ACC112 (cell line): ENCODE measurements around the gene ABHD2.

Experiments used
- H2AFZ ChIP-seq: fragments of 200-600 bp; sonication (generic); one replicate; pipeline ENCODE4 v1.6.0; 2017; ENCODE audit warnings: antibody characterized with exemption, low read length; ENCODE audit not compliant: unreplicated experiment
- H3K27ac ChIP-seq: fragments of 200-600 bp; sonication (generic); 2 replicates; pipeline ENCODE4 v1.5.1; 2014; ENCODE audit warnings: low read depth, mild to moderate bottlenecking, antibody characterized with exemption, low read length, moderate library complexity
- H3K27me3 ChIP-seq: fragments of 200-600 bp; sonication (generic); 2 replicates; pipeline ENCODE4 v1.6.1; 2014; ENCODE audit warnings: mild to moderate bottlenecking, antibody characterized with exemption, low read length, moderate library complexity, mixed read lengths; ENCODE audit not compliant: insufficient read depth
- H3K36me3 ChIP-seq: fragments of 200-600 bp; sonication (generic); 2 replicates; pipeline ENCODE4 v1.6.1; 2016; ENCODE audit warnings: mild to moderate bottlenecking, antibody characterized with exemption, low read length, moderate library complexity, mixed read lengths; ENCODE audit not compliant: insufficient read depth
- H3K4me1 ChIP-seq: fragments of 200-600 bp; sonication (generic); one replicate; pipeline ENCODE4 v1.6.1; 2016; ENCODE audit warnings: low read length, mixed read lengths; ENCODE audit not compliant: insufficient read depth, unreplicated experiment, control insufficient read depth
- H3K4me3 ChIP-seq: fragments of 200-600 bp; sonication (generic); 2 replicates; pipeline ENCODE4 v1.5.1; 2014; ENCODE audit warnings: mild to moderate bottlenecking, low read depth, low read length
- H3K79me2 ChIP-seq: fragments of 200-600 bp; sonication (generic); one replicate; pipeline ENCODE4 v1.6.0; 2016; ENCODE audit warnings: low read length; ENCODE audit not compliant: control insufficient read depth, unreplicated experiment, insufficient read depth

The ABHD2 gene

DNA sequence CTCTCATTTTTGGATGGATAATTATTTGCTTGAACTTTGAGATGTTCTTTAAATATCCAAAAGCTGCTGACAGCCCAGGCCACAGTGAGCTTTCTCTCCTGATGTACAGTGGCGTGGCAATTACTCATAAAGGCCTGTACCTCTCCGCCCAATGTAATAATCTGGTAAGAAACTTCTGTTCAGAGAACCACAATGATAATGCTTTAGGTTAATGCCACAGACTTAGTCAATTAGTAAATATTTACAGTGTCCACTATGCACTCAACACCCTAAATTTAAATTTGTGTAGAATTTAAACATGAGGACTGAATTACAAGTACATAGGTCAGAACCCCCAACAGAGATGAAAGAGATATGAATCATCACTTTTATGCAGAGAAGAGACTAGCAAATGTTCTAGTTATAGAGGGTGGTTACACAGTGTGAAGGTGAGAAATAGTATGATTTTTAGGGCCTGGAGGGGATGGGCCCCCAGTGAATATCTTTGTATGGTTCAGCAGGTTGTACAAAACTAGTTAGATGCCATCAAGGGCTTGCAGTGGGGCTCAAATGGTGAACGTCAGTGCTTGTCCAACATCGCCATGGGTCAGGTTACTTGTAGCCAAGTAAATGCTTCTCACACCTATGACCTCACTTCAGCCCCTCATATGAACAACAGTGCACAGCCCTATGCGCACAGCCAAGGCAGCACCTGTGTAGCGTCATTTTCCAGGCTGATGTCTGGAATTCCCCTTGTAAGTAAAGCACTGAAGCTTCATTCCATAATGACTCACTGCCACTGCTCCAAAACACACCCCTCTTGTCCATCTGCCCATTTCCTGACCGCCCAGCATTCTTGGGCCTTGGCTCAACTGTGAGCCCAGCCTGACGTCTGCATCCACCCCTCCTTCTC lies 13.3 kb downstream of the ABHD2 start:
- 0 out of 2 replicates have a peak, but pooled peaks cover 6% of the 10 kb centered on the region for H3K36me3 ChIP-seq
- H3K4me3 ChIP-seq: peak overlapping the region; percentile 38; the same call in 1 of the 2 replicates
- no peak overlapping the region for H2AFZ ChIP-seq
- peaks cover 62% of the 10 kb centered on the region for H3K79me2 ChIP-seq
- peak overlapping the region; percentile 96 for H3K27ac ChIP-seq
- H3K27me3 ChIP-seq: no peaks in the 10 kb centered on the region
- peaks cover 78% of the 10 kb centered on the region for H3K4me1 ChIP-seq

- peak overlapping the region; percentile 96 for H3K27ac ChIP-seq
- peaks cover 64% of the 10 kb centered on the region for H3K4me1 ChIP-seq
- H3K27me3 ChIP-seq: no peaks in the 10 kb centered on the region
- no peak overlapping the region for H2AFZ ChIP-seq
- peak overlapping the region; percentile 53; the same call in 1 of the 2 replicates for H3K4me3 ChIP-seq
- H3K36me3 ChIP-seq: 0 out of 2 replicates have a peak, but pooled peaks cover 5% of the 10 kb centered on the region
- H3K79me2 ChIP-seq: peaks cover 58% of the 10 kb centered on the region
Observed at GRCh38 chr15:89103481-89104171, 15.4 kb downstream of the ABHD2 start.

GRCh38 chr15:89104172-89104564 lies 15.9 kb downstream of the ABHD2 start:
- Histone ChIP-seq H3K79me2 (peaks cover 52% of the 10 kb centered on the region), H3K4me1 (peaks cover 64% of the 10 kb centered on the region), H3K4me3 (peak overlapping the region; percentile 53; the same call in 1 of the 2 replicates), H3K27me3 (no peaks in the 10 kb centered on the region), H3K36me3 (no peaks in the 10 kb centered on the region), H3K27ac (peak overlapping the region; percentile 96), H2AFZ (no peak overlapping the region)

DNA sequence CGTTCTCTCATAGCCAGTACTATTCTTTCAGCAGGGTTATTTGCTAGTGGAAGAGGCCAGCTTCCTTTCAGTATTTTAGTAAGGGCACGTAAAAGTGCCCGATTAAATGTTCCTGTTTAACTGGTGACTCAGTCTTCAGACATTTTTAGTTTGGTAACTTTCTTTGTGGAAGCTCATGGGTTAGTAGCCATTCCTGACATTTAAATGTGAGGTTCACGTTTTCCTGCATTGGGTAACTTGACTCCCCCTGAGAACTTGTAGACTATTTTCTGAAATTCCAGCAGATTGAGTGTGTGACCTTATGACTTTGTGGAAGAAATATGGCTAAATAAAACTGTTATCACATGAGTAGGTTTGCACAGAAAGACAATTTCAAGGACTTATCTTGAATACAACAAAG lies 16.9 kb downstream of the ABHD2 start:
- H3K79me2 ChIP-seq: peaks cover 46% of the 10 kb centered on the region

GRCh38 chr15:89106200-89106599 lies 17.9 kb downstream of the ABHD2 start:
- no peaks in the 10 kb centered on the region for H3K36me3 ChIP-seq
- peaks cover 49% of the 10 kb centered on the region for H3K4me1 ChIP-seq
- H3K27ac ChIP-seq: peak overlapping the region; percentile 96; the same call in 1 of the 2 replicates
- H3K79me2 ChIP-seq: peaks cover 45% of the 10 kb centered on the region
- H3K27me3 ChIP-seq: no peaks in the 10 kb centered on the region
- H2AFZ ChIP-seq: no peak overlapping the region
- H3K4me3 ChIP-seq: no peak overlapping the region

More for the DNA sequence above, 16.9 kb downstream of the ABHD2 start:
- H3K4me1 ChIP-seq: peaks cover 60% of the 10 kb centered on the region
- no peaks in the 10 kb centered on the region for H3K27me3 ChIP-seq
- peak overlapping the region; percentile 72 for H2AFZ ChIP-seq
- no peaks in the 10 kb centered on the region for H3K36me3 ChIP-seq
- peak overlapping the region; percentile 96 for H3K27ac ChIP-seq
- peak overlapping the region; percentile 53 for H3K4me3 ChIP-seq

DNA sequence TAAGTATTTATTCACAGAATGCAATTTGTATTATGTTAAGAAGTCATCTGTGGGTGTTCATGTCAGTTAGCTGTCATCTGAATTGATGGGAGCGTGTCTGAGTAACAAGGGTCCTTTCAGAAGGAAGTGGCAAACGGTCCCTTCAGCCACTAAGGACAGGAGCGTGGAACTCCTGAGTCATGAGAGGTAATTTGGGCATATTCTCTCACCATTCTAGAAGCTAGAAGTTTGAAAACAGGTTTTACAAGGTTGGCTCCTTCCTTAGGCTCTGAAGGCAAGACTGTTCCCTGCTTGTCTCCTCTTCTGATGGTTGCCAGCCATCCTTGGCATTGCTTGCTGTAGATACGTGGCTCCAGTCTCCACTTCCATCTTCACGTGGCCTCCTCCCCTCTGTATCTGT lies 19.7 kb downstream of the ABHD2 start:
- no peak overlapping the region for H3K4me3 ChIP-seq
- no peaks in the 10 kb centered on the region for H3K27me3 ChIP-seq
- peaks cover 49% of the 10 kb centered on the region for H3K4me1 ChIP-seq
- peaks cover 38% of the 10 kb centered on the region for H3K79me2 ChIP-seq
- no peak overlapping the region for H2AFZ ChIP-seq
- H3K27ac ChIP-seq: no peak overlapping the region
- H3K36me3 ChIP-seq: no peaks in the 10 kb centered on the region

DNA sequence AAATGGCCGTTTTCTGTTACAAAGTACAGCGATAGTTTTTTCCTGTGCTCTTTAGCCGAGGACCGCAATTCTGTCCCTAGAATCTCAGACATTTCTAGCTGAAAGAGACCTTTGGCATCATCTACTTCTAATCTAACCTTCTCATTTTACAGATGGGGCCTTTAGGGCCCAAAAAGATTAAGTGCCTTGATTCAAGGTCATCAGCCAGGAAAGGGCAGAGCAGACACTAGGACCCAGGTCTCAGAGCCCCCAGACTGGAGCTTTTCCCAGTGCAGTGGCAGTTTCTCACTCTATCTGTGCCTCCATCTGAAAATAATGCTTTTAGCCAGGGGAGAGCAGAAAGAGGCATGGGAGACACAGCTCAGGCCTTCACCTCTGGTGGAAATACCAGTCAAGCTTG lies 20.6 kb downstream of the ABHD2 start:
- no peak overlapping the region for H3K4me3 ChIP-seq
- H3K27ac ChIP-seq: no peak overlapping the region
- H3K27me3 ChIP-seq: no peaks in the 10 kb centered on the region
- H3K4me1 ChIP-seq: peaks cover 49% of the 10 kb centered on the region
- H3K36me3 ChIP-seq: no peaks in the 10 kb centered on the region
- peaks cover 38% of the 10 kb centered on the region for H3K79me2 ChIP-seq
- H2AFZ ChIP-seq: no peak overlapping the region

DNA sequence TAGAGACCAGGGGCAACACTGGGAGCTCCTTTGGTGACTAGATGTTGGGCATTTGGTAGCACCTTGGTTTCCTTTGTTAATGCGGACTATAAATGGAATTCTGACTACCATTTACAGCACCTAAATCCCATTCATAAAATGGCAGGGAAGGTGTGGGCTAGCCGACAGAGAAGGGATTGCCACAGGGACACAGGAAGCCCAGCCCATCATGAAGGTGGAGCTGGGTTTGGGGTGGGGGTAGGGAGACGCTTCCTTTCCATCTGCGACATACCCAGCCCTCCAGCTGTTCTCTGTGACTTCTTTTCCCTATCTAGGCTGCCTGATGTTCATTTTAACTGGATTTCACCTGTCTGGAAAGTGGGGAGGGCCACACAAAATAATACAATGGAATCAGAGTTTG lies 21.0 kb downstream of the ABHD2 start:
- Histone ChIP-seq H3K27me3 (no peaks in the 10 kb centered on the region), H2AFZ (no peak overlapping the region), H3K27ac (no peak overlapping the region), H3K4me1 (peaks cover 45% of the 10 kb centered on the region), H3K79me2 (peaks cover 40% of the 10 kb centered on the region), H3K36me3 (no peaks in the 10 kb centered on the region), H3K4me3 (no peak overlapping the region)

- Histone ChIP-seq H3K27me3 (no peaks in the 10 kb centered on the region), H3K27ac (no peak overlapping the region), H3K4me3 (no peak overlapping the region), H2AFZ (no peak overlapping the region), H3K79me2 (peaks cover 40% of the 10 kb centered on the region), H3K4me1 (peaks cover 42% of the 10 kb centered on the region), H3K36me3 (no peaks in the 10 kb centered on the region)
Observed at GRCh38 chr15:89110060-89110459, 21.8 kb downstream of the ABHD2 start.

DNA sequence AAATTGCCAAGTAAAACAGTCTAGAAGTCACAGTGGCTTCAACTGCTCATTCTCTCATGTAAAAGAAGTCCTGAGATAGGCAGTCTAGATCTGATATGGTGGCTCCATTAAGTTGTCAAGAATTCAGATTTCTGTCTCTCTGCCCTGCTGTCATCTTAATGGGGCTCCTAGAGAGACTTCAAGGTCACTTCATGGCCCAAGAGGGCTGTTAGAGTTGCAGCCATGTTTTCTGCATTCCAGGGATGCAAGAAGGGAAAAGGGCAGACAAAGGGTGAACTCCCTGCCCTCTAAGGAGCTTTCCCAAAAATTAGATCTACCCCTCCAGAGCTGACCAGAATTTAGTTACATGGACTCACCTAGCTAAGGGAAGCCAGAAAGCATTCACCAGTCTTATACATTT lies 23.1 kb downstream of the ABHD2 start:
- H3K4me1 ChIP-seq: peaks cover 31% of the 10 kb centered on the region
- no peak overlapping the region for H2AFZ ChIP-seq
- no peak overlapping the region for H3K27ac ChIP-seq
- H3K27me3 ChIP-seq: no peaks in the 10 kb centered on the region
- no peak overlapping the region for H3K4me3 ChIP-seq
- H3K36me3 ChIP-seq: 0 out of 2 replicates have a peak, but pooled peaks cover 1% of the 10 kb centered on the region
- peaks cover 30% of the 10 kb centered on the region for H3K79me2 ChIP-seq
